Endodermal cell (in vitro differentiated cells): Measurements from ENCODE around the gene GFRAL. TPM values are rescaled to one million over a fixed set of nuclear protein-coding genes. Genes with fewer than 3 reads are reported as not detected.
"Not testable (repeated sequence)": the region's sequence is repeated elsewhere in the genome, so short reads cannot be mapped to it uniquely, and the experiment has no call there.

ENCODE experiments used
- DNase-seq: peaks from one replicate; pipeline ENCODE4 v3.0.0-alpha.2; 2017
- H3K27ac ChIP-seq: 2 replicates; pipeline ENCODE4 v1.5.1; 2013; ENCODE audit warnings: mild to moderate bottlenecking, low read depth, low read length, moderate library complexity
- H3K27me3 ChIP-seq: 2 replicates; pipeline ENCODE4 v1.6.1; 2013; ENCODE audit warnings: mild to moderate bottlenecking, low read length, moderate library complexity; ENCODE audit not compliant: insufficient read depth, control insufficient read depth, poor library complexity, severe bottlenecking
- H3K36me3 ChIP-seq: 2 replicates; pipeline ENCODE4 v1.7.0; 2013; ENCODE audit warnings: mild to moderate bottlenecking, low read length, moderate library complexity; ENCODE audit not compliant: control insufficient read depth, insufficient read depth
- H3K4me1 ChIP-seq: one replicate; pipeline ENCODE4 v1.7.0; 2013; ENCODE audit warnings: low read length; ENCODE audit not compliant: control insufficient read depth, insufficient read depth
- H3K4me3 ChIP-seq: 2 replicates; pipeline ENCODE4 v1.5.1; 2013; ENCODE audit warnings: mild to moderate bottlenecking, low read length, moderate library complexity
- H3K9ac ChIP-seq: 2 replicates; pipeline ENCODE4 v1.6.1; 2013; ENCODE audit warnings: mild to moderate bottlenecking, low read length, moderate library complexity; ENCODE audit not compliant: poor library complexity, severe bottlenecking; ENCODE audit errors: extremely low read depth
- H3K9me3 ChIP-seq: 2 replicates; pipeline ENCODE4 v1.6.1; 2013; ENCODE audit warnings: mild to moderate bottlenecking, low read length, moderate library complexity; ENCODE audit not compliant: control insufficient read depth
- H3K27ac Mint-ChIP-seq: 2 replicates; pipeline ENCODE4 v1.8.0; 2020; ENCODE audit warnings: mixed read lengths
- H3K27me3 Mint-ChIP-seq: 2 replicates; pipeline ENCODE4 v1.8.0; 2021; ENCODE audit warnings: mild to moderate bottlenecking, mixed read lengths; ENCODE audit not compliant: insufficient read depth
- H3K36me3 Mint-ChIP-seq: 2 replicates; pipeline ENCODE4 v1.8.0; 2020; ENCODE audit warnings: low read depth, mixed read lengths
- H3K4me1 Mint-ChIP-seq: 2 replicates; pipeline ENCODE4 v1.8.0; 2020; ENCODE audit warnings: mixed read lengths
- H3K4me3 Mint-ChIP-seq: 2 replicates; pipeline ENCODE4 v1.8.0; 2020; ENCODE audit warnings: mild to moderate bottlenecking, moderate library complexity, mixed read lengths
- H3K9me3 Mint-ChIP-seq: 2 replicates; pipeline ENCODE4 v1.8.0; 2020; ENCODE audit warnings: mild to moderate bottlenecking, mixed read lengths
- WGBS, 2 experiments: methylation state at CpG; one replicate each; pipeline versions ENCODE4 v1.1.5 to v1.1.7; 2013; ENCODE audit warnings: missing lambda C conversion rate in 2 of 2, mixed read lengths in 1 of 2; ENCODE audit not compliant: insufficient coverage in 1 of 2, insufficient read length in 1 of 2; 5-methylcytosine and 5-hydroxymethylcytosine counted together
- total RNA-seq, 2 donors: library from RNA; stranded (reverse); fragmentation: NEBNext Ultra II Directional in 1 of 2; extraction: Animal tissue kit (Norgen Biotek cat#: 25700) in 1 of 2; gene quantifications; 2 replicates in 1 of 2; 3 replicates in 1 of 2; pipeline ENCODE4 v1.2.1, GENCODE V29; 2021
- TF ChIP-seq, protein P1 (sequence below): fragments of 200-600 bp; sonication (generic); conservative IDR thresholded peaks from 2 replicates; pipeline ENCODE4 v1.5.0; 2021; ENCODE audit warnings: antibody characterized with exemption, mild to moderate bottlenecking

Gene GFRAL
- total RNA-seq, 2 donors from 2014 or later: not detected

DNA sequence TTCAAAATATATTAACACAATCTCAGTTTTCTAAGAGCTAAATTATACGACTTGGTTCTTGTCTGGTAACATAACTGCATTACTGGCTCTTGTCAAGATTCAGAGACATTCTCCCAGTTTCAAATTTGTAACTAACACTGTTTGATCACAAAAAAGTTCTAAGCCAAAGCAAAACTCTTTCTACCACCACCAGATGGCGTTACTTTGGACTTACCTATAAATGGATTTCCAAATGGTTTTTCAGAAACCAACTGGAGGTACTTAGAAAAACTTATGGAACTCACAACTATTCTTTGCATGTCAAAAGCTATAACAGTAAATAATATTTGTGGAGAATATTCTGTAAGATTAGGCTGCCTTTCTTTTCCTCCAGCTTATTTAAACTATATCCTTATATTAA is 34.2 kb upstream of the GFRAL start:
- H3K4me3 ChIP-seq: no peak overlapping the region
- Mint-ChIP-seq H3K9me3 (peaks cover 7% of the 10 kb centered on the region), H3K27ac (no peak overlapping the region), H3K4me3 (no peak overlapping the region), H3K36me3 (no peaks in the 10 kb centered on the region), H3K27me3 (no peaks in the 10 kb centered on the region), H3K4me1 (no peaks in the 10 kb centered on the region)
- no peak for DNase-seq
- TF ChIP-seq, protein P1, sequence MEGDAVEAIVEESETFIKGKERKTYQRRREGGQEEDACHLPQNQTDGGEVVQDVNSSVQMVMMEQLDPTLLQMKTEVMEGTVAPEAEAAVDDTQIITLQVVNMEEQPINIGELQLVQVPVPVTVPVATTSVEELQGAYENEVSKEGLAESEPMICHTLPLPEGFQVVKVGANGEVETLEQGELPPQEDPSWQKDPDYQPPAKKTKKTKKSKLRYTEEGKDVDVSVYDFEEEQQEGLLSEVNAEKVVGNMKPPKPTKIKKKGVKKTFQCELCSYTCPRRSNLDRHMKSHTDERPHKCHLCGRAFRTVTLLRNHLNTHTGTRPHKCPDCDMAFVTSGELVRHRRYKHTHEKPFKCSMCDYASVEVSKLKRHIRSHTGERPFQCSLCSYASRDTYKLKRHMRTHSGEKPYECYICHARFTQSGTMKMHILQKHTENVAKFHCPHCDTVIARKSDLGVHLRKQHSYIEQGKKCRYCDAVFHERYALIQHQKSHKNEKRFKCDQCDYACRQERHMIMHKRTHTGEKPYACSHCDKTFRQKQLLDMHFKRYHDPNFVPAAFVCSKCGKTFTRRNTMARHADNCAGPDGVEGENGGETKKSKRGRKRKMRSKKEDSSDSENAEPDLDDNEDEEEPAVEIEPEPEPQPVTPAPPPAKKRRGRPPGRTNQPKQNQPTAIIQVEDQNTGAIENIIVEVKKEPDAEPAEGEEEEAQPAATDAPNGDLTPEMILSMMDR: peak; percentile 81
- peaks cover 6% of the 10 kb centered on the region for H3K9me3 ChIP-seq
- no peak overlapping the region for H3K27ac ChIP-seq
- no peaks in the 10 kb centered on the region for H3K36me3 ChIP-seq
- WGBS, 2 experiments: 44 to 48% methylated on average over 2 of the region's 2 CpGs
- no peaks in the 10 kb centered on the region for H3K27me3 ChIP-seq
- no peak overlapping the region for H3K9ac ChIP-seq
- no peaks in the 10 kb centered on the region for H3K4me1 ChIP-seq

DNA sequence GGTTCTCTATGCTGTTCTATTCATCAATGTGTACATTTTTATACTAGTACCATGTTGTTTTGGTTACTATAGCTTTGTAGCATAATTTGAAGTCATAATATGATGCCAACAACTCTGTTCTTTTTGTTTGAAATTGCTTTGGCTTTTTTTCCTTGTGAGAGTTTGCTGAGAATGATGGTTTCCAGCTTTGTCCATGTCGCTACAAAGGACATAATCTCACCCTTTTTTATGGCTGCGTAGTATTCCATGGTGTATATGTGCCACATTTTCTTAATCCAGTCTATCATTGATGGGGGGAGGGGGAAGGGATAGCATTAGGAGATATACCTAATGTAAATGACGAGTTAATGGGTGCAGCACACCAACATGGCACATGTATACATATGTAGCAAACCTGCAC is 30.1 kb upstream of the GFRAL start:
- not testable (repeated sequence) for H3K9ac ChIP-seq, H3K36me3 ChIP-seq, H3K4me1 ChIP-seq, H3K4me3 Mint-ChIP-seq, H3K36me3 Mint-ChIP-seq, H3K4me1 Mint-ChIP-seq, H3K4me3 ChIP-seq, H3K27me3 Mint-ChIP-seq, H3K27me3 ChIP-seq, H3K27ac ChIP-seq, DNase-seq, H3K9me3 Mint-ChIP-seq, H3K27ac Mint-ChIP-seq, H3K9me3 ChIP-seq
- 100% methylated on average over 2 of the region's 3 CpGs; no CpG with 5 or more reads in 1 of the 2 experiments for WGBS, 2 experiments

DNA sequence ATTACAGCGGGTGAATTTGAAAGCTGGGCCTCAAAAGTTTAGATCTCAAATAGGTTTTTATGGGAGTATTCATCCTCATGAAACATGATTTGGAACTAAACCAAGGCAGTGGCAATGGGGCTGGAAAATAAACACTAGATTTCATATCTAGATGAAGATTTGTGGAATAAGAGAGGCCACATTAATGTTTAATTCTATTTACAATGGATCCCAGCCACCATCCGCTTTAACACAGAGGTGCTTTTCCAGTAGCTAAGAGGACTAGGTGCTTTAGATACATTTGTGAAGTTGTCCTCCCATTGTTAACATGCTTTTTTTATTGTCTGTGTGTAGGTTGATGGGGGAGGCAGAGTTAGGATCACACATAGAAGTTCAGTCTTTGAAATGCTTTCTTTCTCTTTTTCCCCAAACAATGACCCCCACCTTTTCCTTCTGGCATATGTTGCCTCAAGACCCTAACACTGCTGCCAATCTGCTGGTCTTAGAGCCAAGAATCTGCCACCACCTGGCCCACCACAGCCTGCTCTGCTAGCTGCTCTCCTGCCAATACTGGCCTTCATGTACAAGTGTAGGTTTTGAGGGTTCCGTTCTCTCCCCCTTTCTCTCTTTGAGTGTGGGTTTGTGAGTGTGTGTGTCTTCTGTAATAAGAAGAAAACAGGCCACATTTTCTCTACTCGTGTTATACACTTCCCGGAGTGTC is 27.8 kb upstream of the GFRAL start:
- no peak for DNase-seq
- Mint-ChIP-seq H3K27me3 (no peaks in the 10 kb centered on the region), H3K4me1 (peaks cover 5% of the 10 kb centered on the region), H3K9me3 (peaks cover 7% of the 10 kb centered on the region), H3K36me3 (no peaks in the 10 kb centered on the region), H3K4me3 (no peak overlapping the region), H3K27ac (no peak overlapping the region)
- Histone ChIP-seq H3K9ac (no peak overlapping the region), H3K27me3 (no peaks in the 10 kb centered on the region), H3K4me3 (no peak overlapping the region), H3K27ac (no peak overlapping the region), H3K4me1 (no peaks in the 10 kb centered on the region), H3K36me3 (no peaks in the 10 kb centered on the region), H3K9me3 (peaks cover 6% of the 10 kb centered on the region)
- TF ChIP-seq, protein P1: no peak
- WGBS, 2 experiments: 98 to 100% methylated on average over 3 to 5 of the region's 5 CpGs

DNA sequence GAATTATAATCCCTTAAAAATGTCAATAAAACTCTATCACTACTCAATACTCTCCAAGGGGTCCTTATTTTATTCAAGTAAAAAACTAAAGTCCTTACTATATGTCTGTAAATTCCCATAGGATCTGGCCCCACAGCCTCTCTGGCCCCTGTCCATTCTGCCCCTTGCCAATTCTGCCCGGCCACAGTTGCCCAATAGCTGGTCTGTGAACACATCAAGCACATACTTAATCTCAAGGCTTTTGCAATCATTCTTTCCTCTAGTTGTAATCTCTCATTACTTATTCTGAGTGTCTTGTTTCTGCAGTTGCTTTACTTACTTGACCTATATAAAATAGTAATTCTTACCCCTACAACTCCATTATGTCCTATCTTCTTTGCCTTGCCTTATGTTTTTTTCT is 22.5 kb upstream of the GFRAL start:
- Mint-ChIP-seq H3K27ac (no peak overlapping the region), H3K36me3 (no peaks in the 10 kb centered on the region), H3K4me1 (no peaks in the 10 kb centered on the region), H3K9me3 (no peaks in the 10 kb centered on the region), H3K27me3 (no peaks in the 10 kb centered on the region), H3K4me3 (no peak overlapping the region)
- 86 to 97% methylated on average over 1 of the region's 1 CpG for WGBS, 2 experiments
- Histone ChIP-seq H3K36me3 (no peaks in the 10 kb centered on the region), H3K27ac (no peak overlapping the region), H3K9ac (no peak overlapping the region), H3K27me3 (no peaks in the 10 kb centered on the region), H3K4me1 (no peaks in the 10 kb centered on the region), H3K4me3 (no peak overlapping the region), H3K9me3 (no peaks in the 10 kb centered on the region)
- TF ChIP-seq, protein P1: no peak
- DNase-seq: no peak
